Measurements from ENCODE around the gene SCN8A.

GRCh38 chr12:51793201-51793600 lies 202.2 kb downstream of the SCN8A start:
- TF ChIP-seq CTCF (IDR thresholded peaks at IDR 0.05) = no peak
- TF ChIP-seq POLR2A (IDR thresholded peaks at IDR 0.05) = no peak

Data from testis (tissue), 2 donors.